ENCODE measurements around the gene STAB1. TPM values are rescaled to one million over a fixed set of nuclear protein-coding genes. Genes with fewer than 3 reads are reported as not detected.

The STAB1 gene
- polyA plus RNA-seq, 3 donors, result 3.8 to 535 (median 15.8) TPM

DNA sequence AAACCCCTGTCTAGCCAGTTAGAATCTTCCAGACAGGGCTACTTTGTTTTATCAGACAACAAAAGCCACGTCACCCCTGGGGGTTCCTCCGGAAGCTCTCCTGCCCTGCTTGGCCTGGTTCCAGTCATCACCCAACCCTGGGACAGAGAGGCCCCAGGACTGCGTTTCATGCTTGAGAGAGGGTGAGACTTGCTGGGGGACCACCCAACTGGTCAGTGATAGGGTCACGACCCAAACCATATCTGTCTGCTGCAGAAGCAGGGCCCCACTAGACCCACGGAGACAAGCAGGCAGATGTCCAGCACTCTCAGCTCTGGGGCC lies 37.3 kb downstream of the STAB1 start:
- Mint-ChIP-seq H3K27ac (peak overlapping the region in 2 of 7 donors; percentile 30 to 46), H3K4me1 (peaks cover 33% of the 10 kb centered on the region), H3K4me3 (peak overlapping the region; percentile 70 to 88), H3K36me3 (peaks cover 6 to 11% of the 10 kb centered on the region in 2 donors), H3K9me3 (no peaks in the 10 kb centered on the region), H3K27me3 (ENCODE audit: low read depth in 3 of 3) (peaks cover 6 to 17% (median 15%) of the 10 kb centered on the region in 3 donors)
- peak; percentile 44 to 78 (median 68) for DNase-seq
- Histone ChIP-seq H3K36me3 (replicated peaks in 1 of 2; ENCODE audit: control insufficient read depth in 1 of 2, insufficient read depth in 2 of 2, low read length in 2 of 2) (peaks cover 8 to 12% of the 10 kb centered on the region in 2 donors), H3K4me2 (replicated peaks; ENCODE audit: extremely low read depth, low read length, poor library complexity, severe bottlenecking) (peak overlapping the region; percentile 94), H2AFZ (ENCODE audit: insufficient read depth, low read depth, low read length, poor library complexity, severe bottlenecking) (peak overlapping the region; percentile 88), H3K9ac (ENCODE audit: insufficient read depth, low read length, poor library complexity, severe bottlenecking) (peak overlapping the region; percentile 61), H4K20me1 (ENCODE audit: insufficient read depth, low read length) (peaks cover 7% of the 10 kb centered on the region), H3K4me3 (replicated peaks in 1 of 3; ENCODE audit: low read depth in 2 of 3, low read length in 3 of 3) (peak overlapping the region; percentile 51 to 78 (median 58)), H3K79me2 (ENCODE audit: insufficient read depth, low read length) (peaks cover 42% of the 10 kb centered on the region), H3K27ac (ENCODE audit: low read depth in 1 of 2, low read length in 2 of 2) (no peak overlapping the region), H3K4me1 (ENCODE audit: control insufficient read depth in 1 of 2, insufficient read depth in 2 of 2, low read length in 2 of 2) (peaks cover 35 to 55% of the 10 kb centered on the region in 2 donors), H3K9me3 (replicated peaks in 1 of 2; ENCODE audit: control insufficient read depth in 1 of 2, insufficient read depth in 1 of 2, low read length in 2 of 2) (no peaks in the 10 kb centered on the region), H3K27me3 (ENCODE audit: control insufficient read depth in 2 of 2, insufficient read depth in 2 of 2, low read length in 2 of 2) (peaks cover 0 to 4% of the 10 kb centered on the region in 2 donors)
- TF ChIP-seq, protein P1, sequence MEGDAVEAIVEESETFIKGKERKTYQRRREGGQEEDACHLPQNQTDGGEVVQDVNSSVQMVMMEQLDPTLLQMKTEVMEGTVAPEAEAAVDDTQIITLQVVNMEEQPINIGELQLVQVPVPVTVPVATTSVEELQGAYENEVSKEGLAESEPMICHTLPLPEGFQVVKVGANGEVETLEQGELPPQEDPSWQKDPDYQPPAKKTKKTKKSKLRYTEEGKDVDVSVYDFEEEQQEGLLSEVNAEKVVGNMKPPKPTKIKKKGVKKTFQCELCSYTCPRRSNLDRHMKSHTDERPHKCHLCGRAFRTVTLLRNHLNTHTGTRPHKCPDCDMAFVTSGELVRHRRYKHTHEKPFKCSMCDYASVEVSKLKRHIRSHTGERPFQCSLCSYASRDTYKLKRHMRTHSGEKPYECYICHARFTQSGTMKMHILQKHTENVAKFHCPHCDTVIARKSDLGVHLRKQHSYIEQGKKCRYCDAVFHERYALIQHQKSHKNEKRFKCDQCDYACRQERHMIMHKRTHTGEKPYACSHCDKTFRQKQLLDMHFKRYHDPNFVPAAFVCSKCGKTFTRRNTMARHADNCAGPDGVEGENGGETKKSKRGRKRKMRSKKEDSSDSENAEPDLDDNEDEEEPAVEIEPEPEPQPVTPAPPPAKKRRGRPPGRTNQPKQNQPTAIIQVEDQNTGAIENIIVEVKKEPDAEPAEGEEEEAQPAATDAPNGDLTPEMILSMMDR (IDR thresholded peaks at IDR 0.05), result no peak
- WGBS (ENCODE audit: insufficient coverage), result 6% methylated on average over 4 of the region's 5 CpGs
- intact Hi-C loops (cut with micrococcal nuclease), result loop anchor here (5.0 to 10.0 kb wide), 4 partner anchors 35 to 1148 kb away; partner anchors contain the start of genes GNL3 (in 1 of the 2), MANF (in 1 of the 2), PBRM1 (in 1 of the 2) and STAB1 (in 1 of the 2)

DNA sequence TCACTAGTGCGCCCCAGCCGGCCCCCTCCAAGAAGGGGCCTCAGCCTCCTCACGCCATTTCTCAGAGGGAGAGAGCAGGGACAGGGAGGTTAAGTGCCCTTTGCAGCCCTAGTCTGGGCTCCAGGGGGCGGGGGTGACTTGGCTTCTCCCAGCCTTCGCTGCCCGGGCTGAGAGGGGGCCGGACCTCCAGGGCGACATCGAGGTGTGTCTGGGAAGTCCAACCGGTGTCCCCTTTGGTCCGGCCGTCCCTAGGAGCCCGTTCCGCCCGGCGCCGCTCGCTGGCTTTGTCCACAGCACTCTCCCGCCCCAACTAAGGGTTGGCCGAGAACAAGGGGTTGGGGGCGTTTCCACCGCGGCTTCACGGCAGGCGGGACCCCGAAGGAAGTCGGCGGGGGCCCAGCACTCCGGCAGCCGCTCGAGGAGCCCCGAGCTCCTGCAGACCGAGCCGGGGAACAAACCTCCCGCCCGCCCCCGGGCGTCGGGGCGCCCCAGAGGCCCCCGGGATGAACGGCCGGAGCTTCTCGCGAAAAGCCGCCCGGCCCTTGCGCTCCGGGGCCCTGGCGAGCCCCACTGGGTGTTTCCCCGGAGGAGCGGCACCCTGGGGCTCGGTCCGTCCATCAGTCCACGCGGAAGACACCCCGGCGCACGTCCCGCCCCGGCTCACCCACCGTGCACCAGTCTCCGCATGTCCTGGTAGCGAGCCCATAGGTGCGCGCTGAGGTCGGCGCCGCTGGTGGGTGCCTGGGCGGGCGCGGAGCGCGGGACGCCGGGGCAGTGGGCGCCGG lies 37.9 kb downstream of the STAB1 start:
- peaks cover 12% of the 10 kb centered on the region for H4K20me1 ChIP-seq (ENCODE audit: insufficient read depth, low read length)
- no peak overlapping the region for H3K27ac ChIP-seq (ENCODE audit: low read depth in 1 of 2, low read length in 2 of 2)
- H3K4me1 ChIP-seq (ENCODE audit: control insufficient read depth in 1 of 2, insufficient read depth in 2 of 2, low read length in 2 of 2), result peaks cover 41 to 60% of the 10 kb centered on the region in 2 donors
- H3K36me3 Mint-ChIP-seq, result peaks cover 5 to 6% of the 10 kb centered on the region in 2 donors
- H2AFZ ChIP-seq (ENCODE audit: insufficient read depth, low read depth, low read length, poor library complexity, severe bottlenecking), result peak overlapping the region; percentile 88
- H3K9ac ChIP-seq (ENCODE audit: insufficient read depth, low read length, poor library complexity, severe bottlenecking), result peak overlapping the region; percentile 61
- peaks cover 48% of the 10 kb centered on the region for H3K79me2 ChIP-seq (ENCODE audit: insufficient read depth, low read length)
- H3K4me3 ChIP-seq (replicated peaks in 1 of 3; ENCODE audit: low read depth in 2 of 3, low read length in 3 of 3), result peak overlapping the region; percentile 51 to 78 (median 58)
- H3K27ac Mint-ChIP-seq, result peak overlapping the region in 2 of 7 donors; percentile 30 to 46
- no peaks in the 10 kb centered on the region for H3K9me3 Mint-ChIP-seq
- H3K36me3 ChIP-seq (replicated peaks in 1 of 2; ENCODE audit: control insufficient read depth in 1 of 2, insufficient read depth in 2 of 2, low read length in 2 of 2), result peaks cover 2 to 6% of the 10 kb centered on the region in 2 donors
- H3K4me1 Mint-ChIP-seq, result peaks cover 39% of the 10 kb centered on the region
- no peaks in the 10 kb centered on the region for H3K9me3 ChIP-seq (replicated peaks in 1 of 2; ENCODE audit: control insufficient read depth in 1 of 2, insufficient read depth in 1 of 2, low read length in 2 of 2)
- peak in 2 of 3 donors; percentile 5 to 30 for DNase-seq
- H3K27me3 ChIP-seq (ENCODE audit: control insufficient read depth in 2 of 2, insufficient read depth in 2 of 2, low read length in 2 of 2), result peaks cover 0 to 4% of the 10 kb centered on the region in 2 donors
- WGBS (ENCODE audit: insufficient coverage), result under 1% methylated on average over 75 of the region's 78 CpGs
- peak overlapping the region; percentile 94 for H3K4me2 ChIP-seq (replicated peaks; ENCODE audit: extremely low read depth, low read length, poor library complexity, severe bottlenecking)
- peak overlapping the region; percentile 70 to 88 for H3K4me3 Mint-ChIP-seq
- peaks cover 4 to 17% (median 15%) of the 10 kb centered on the region in 3 donors for H3K27me3 Mint-ChIP-seq (ENCODE audit: low read depth in 3 of 3)
- intact Hi-C loops (cut with micrococcal nuclease), result loop anchor here (5.0 to 10.0 kb wide), 4 partner anchors 36 to 1148 kb away; partner anchors contain the start of genes GNL3 (in 1 of the 2), MANF (in 1 of the 2), PBRM1 (in 1 of the 2) and STAB1 (in 1 of the 2)
- TF ChIP-seq, protein P1 (IDR thresholded peaks at IDR 0.05), result no peak

Measured in CD14-positive monocyte (primary cell).